Fibroblast of the aortic adventitia (primary cell): ENCODE measurements around the gene PHF2. TPM values are rescaled to one million over a fixed set of nuclear protein-coding genes. Genes with fewer than 3 reads are reported as not detected.

Source experiments
- DNase-seq: peaks from one replicate; pipeline ENCODE4 v3.0.0-alpha.2; 2010; ENCODE audit warnings: low read depth
- H3K4me3 ChIP-seq: 2 replicates; pipeline ENCODE4 v1.5.1; 2011; ENCODE audit warnings: low read depth, mild to moderate bottlenecking, control low read depth, low read length, moderate library complexity
- total RNA-seq: library from RNA; depleted of rRNA; stranded (reverse); fragments of >200 nt; gene quantifications from 2 replicates; pipeline ENCODE4 v1.2.3, GENCODE V29; 2012; ENCODE audit warnings: low replicate concordance
- TF ChIP-seq, protein P1 (sequence below): IDR thresholded peaks from 2 replicates; pipeline ENCODE4 v1.5.1; 2011; ENCODE audit warnings: mild to moderate bottlenecking, low read length, control low read depth, inconsistent platforms; ENCODE audit not compliant: insufficient read depth

PHF2 gene
- total RNA-seq, 1 donor = 14.2 TPM

DNA sequence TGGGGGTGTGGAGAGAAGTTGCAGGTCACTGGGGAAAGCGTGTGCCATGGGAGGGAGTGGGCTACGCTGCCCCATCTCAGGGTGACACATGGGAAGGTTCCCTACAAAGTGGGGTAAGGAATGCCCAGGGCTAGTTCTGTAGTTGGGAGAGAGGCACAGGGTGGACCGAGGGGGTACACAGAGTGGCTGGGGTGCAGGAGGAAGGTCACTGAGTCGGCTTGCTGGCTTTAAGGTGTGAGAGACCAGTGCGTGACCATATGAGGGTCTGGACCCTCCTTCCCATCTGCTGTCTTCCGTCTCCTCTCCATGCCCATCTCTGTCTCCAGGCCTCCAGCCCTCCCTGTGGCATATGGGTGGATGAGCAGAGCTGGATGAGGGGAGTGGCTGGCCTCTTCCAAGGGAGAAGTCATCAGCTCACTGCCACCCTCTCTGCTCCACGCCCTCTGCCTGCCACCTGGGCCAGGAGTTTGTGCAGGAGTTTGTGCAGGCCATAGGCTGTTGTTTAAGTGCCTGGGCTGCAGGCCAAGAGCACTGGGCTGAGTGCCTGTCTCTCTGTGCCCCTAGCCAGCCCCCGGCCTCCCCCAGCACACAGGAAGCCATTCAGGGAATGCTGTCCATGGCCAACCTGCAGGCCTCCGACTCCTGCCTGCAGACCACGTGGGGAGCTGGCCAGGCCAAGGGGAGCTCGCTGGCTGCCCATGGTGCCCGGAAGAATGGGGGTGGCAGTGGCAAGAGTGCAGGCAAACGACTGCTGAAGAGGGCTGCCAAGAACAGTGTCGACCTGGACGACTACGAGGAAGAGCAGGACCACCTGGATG is 96.8 kb downstream of the PHF2 start:
- DNase-seq = peak; percentile 4
- no peak overlapping the region for H3K4me3 ChIP-seq
- TF ChIP-seq, protein P1, sequence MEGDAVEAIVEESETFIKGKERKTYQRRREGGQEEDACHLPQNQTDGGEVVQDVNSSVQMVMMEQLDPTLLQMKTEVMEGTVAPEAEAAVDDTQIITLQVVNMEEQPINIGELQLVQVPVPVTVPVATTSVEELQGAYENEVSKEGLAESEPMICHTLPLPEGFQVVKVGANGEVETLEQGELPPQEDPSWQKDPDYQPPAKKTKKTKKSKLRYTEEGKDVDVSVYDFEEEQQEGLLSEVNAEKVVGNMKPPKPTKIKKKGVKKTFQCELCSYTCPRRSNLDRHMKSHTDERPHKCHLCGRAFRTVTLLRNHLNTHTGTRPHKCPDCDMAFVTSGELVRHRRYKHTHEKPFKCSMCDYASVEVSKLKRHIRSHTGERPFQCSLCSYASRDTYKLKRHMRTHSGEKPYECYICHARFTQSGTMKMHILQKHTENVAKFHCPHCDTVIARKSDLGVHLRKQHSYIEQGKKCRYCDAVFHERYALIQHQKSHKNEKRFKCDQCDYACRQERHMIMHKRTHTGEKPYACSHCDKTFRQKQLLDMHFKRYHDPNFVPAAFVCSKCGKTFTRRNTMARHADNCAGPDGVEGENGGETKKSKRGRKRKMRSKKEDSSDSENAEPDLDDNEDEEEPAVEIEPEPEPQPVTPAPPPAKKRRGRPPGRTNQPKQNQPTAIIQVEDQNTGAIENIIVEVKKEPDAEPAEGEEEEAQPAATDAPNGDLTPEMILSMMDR = no peak

DNA sequence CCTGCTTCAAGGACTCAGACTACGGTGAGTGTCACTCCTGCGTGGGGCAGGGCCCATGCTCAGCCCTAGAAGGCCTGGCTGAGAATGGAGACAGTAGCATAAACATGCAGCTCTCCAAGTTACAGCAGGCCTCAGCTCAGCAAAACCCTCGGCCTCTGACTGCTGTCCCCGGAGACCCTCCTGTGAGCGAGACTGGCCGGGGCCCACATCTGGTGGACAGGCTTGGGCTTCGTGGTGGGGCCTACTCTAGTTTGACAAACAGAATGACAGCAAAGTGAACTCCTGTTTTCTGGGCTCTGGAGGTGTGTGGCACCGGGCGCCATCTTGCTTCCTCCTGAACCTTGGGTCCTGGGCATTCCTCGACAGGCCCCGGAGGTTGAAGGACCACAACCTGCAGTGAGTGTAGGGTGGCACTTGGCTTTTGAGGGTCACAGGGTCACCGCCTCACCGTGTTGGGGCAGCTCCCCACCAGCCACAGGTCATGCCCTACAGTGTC is 97.5 kb downstream of the PHF2 start:
- DNase-seq = no peak
- no peak overlapping the region for H3K4me3 ChIP-seq
- TF ChIP-seq, protein P1 = no peak

DNA sequence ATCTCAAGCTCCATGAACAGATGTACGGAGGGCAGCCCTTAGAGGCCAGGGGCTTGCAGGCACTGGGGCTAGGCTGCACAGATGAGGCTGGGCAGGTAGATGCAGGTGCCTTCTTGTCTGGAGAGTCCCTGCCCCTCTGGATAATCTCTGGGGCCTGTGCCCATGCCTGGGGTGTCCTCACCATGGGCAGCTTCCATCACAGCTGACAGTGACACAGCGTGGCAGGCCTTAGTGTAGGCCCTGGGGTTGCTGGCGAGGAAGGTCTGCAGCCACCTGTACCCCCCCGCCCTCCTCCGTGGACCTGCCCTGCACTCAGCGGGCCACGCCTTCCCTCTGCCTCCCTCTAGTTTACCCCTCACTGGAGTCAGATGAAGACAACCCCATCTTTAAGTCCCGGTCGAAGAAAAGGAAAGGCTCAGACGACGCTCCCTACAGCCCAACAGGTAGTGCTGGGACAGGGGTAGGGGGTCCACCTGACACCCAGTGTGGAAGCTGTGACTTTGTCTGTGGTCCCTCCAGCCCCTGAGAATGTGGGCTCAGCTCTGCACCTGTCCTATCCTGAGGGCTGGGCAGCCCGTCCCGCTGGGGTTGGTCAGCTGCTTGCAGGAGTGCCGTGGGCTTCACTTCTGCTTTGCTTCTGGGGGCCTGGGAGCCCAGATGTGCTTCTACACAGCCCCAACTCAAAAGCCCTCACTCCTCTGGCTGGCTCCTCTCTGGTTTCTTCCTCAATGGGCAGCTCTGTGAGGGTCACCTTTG is 98.4 kb downstream of the PHF2 start:
- DNase-seq = no peak
- no peak overlapping the region for H3K4me3 ChIP-seq
- TF ChIP-seq, protein P1 = no peak

DNA sequence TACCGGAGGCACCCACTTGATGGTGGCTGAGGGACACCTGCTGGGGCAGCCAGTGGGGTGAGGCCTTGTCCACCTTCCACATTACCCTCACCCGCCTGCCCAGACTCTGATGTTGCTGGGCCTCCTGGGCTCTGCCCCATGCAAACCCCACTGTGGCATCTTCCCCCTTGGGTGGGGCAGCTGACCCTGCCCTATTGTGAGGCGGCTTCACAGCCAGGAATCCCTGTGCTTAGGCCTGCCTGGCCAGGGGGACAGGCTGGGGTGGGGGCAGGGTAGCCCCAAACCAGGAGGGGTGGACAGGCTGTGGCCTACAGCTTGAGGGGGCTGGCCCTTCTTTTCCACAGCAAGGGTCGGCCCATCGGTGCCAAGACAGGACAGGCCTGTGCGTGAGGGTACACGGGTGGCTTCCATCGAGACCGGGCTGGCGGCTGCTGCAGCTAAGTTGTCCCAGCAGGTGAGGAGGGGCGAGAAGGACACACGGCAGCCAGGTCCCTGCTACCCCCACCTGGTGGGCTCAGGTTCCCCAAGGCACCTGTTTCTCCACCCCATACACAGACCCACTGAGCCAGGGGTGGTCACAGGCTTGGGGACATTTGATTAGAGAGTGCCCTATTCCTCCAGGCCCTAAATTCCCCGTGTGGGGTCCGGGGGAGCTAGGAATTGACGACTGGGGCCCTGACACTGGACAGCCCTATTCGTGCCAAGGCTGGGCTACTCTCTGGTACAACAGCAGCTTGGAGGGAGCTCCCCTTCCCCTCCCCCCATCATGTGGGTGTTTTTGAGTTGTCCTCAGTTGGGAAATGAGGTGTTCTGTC is 99.2 kb downstream of the PHF2 start:
- no peak for DNase-seq
- no peak overlapping the region for H3K4me3 ChIP-seq
- TF ChIP-seq, protein P1 = no peak

DNA sequence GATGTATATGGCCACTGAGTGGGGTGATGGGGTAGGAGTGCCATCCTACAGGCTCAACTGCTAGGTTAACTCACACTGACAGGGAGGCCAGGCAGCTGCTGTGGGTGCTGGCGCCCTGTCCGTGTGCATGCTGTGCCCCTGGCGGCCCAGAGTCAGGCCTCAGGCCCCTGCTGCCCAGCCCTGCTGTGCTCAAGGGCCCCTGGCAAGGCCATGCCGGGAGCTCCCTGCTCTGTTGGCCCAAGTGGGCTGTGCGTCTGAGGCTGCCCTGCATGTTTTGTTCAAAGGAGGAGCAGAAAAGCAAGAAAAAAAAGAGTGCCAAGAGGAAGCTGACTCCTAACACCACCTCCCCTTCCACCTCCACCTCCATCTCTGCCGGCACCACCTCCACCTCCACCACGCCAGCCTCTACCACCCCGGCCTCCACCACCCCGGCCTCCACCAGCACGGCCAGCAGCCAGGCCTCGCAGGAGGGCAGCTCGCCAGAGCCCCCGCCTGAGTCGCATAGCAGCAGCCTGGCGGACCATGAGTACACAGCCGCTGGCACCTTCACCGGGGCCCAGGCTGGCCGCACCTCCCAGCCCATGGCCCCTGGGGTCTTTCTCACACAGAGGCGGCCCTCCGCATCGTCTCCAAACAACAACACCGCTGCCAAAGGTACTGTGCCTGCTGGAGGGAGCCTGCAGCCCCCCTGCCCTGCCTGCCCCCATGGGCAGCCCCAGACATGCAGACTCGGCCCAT is 100.1 kb downstream of the PHF2 start:
- no peak overlapping the region for H3K4me3 ChIP-seq
- DNase-seq = no peak
- TF ChIP-seq, protein P1 = no peak
